Measurements from ENCODE around the gene CDX1.

Gene CDX1

GRCh38 chr5:150166650-150167511 is at the start of gene CDX1:
Gene CDX1 (plus strand): TSS chr5:150166778. CDS start chr5:150166877, 99 bp downstream.
- no peak for DNase-seq (ENCODE audit: low read depth)

DNA sequence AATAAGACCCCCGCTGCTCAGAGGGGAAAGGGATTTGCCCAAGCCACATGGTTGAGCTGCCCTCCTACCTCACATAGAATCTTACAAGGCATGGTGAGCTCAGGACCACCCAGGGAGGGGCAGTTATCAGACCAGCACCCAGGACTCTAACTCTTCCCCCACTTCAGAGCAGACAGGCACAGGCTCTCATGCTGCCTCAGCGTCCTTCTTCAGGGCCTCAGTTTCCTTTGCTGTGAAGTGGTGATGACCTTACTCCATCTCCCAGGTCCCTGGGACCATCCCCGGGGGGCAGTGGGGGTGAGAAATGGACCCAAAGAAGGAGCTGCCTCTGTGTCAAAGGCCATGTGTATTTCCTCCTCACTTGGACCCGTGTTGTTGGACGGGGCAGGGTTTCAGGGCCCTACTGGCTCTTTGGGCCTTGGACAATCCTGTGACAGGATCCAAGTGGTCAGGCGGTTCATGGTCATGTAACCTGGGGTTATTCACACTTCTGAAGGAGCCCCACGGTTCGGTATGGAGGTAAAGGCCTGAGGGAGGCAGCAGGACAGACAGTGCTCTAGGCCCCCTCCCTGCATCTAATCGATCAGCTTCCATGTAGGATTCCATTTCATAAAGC is 48.5 kb upstream of the CDX1 start:
- DNase-seq (ENCODE audit: low read depth) = no peak

GRCh38 chr5:150118561-150119229 is 47.9 kb upstream of the CDX1 start:
- DNase-seq (ENCODE audit: low read depth) = no peak

GRCh38 chr5:150119421-150120061 is 47.0 kb upstream of the CDX1 start:
- no peak for DNase-seq (ENCODE audit: low read depth)

- no peak for DNase-seq (ENCODE audit: low read depth)
Observed at GRCh38 chr5:150120062-150120441, 46.5 kb upstream of the CDX1 start.

DNA sequence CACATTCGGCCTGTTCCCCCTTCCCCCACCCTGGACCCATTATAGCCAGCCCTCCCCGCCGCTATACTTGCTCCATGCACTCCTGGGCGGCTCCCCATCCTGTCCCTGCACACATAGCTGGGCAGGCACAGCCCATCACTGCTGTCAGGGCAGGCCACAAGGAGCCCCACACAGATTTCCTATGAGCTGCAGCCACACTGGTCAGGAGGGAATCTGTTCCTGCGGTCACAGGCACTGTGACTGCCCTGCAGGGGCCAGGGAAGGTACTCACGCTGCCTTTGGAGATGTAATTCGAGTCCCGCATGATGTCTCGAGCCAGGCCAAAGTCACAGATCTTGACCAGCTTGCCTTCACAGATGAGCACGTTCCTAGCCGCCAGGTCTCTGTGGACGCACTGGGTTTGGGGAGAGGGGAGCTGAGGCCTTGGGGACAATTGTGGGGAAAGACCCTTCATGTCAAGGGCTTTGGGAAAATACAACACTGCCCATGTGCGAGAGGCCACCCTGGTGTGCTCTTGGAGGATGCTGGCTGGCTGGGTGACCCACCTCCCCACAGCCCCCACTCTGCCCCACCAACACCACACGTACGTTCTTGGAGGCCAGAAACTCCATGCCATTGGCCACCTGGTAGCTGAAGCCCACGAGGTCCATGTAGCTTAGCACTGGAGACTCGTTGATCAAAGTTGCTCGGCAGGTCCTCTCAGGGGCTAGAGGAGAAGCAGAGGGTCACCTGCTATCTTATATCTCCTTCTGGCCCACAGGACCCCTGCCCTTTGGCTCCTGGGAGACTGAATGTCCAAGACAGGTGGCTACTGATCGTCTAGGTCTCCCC is 45.7 kb upstream of the CDX1 start:
- no peak for DNase-seq (ENCODE audit: low read depth)

GRCh38 chr5:150121448-150122157 is 45.0 kb upstream of the CDX1 start:
- DNase-seq (ENCODE audit: low read depth) = no peak

GRCh38 chr5:150122158-150122510 is 44.4 kb upstream of the CDX1 start:
- no peak for DNase-seq (ENCODE audit: low read depth)

- DNase-seq (ENCODE audit: low read depth) = no peak
Observed at GRCh38 chr5:150122536-150123481, 43.8 kb upstream of the CDX1 start.

DNA sequence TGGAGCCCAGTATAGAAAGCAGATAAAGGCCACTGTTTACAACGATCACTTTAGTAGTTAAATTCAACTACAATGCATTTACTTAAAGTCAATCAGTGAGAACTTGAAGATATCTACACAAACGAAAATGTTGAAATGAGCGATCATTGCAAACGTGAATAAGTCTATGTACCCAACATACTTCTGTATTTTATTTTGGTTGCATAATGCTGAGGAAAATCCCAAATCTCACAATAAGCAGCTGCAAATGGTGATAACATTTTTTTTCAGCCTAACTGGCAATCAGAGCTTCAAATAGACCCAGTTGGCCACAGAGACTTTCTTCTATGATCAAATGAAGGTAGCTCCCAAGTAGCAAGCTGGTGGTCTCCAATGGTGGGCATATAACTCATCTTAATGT is 43.0 kb upstream of the CDX1 start:
- no peak for DNase-seq (ENCODE audit: low read depth)

- DNase-seq (ENCODE audit: low read depth) = no peak
Observed at GRCh38 chr5:150124111-150124557, 42.4 kb upstream of the CDX1 start.

DNA sequence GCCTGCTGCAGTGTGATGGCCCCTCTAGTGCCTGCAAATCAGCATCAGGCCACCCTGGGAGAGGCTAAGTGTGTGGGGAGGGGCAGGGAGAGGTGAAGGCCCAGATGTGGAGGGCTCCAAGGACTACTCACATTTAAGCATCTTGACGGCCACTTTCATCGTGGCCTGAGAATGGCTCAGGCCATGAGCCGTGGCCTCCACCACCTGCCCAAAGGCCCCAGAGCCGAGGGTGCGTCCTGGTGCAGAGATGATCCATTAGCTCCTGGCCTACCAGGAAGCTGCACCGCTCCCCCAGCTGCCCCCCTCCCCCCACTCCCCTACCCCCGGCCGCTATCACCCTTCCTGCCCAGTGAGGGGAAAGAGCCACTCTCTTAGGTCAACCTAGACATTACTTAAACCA is 42.0 kb upstream of the CDX1 start:
- no peak for DNase-seq (ENCODE audit: low read depth)

DNA sequence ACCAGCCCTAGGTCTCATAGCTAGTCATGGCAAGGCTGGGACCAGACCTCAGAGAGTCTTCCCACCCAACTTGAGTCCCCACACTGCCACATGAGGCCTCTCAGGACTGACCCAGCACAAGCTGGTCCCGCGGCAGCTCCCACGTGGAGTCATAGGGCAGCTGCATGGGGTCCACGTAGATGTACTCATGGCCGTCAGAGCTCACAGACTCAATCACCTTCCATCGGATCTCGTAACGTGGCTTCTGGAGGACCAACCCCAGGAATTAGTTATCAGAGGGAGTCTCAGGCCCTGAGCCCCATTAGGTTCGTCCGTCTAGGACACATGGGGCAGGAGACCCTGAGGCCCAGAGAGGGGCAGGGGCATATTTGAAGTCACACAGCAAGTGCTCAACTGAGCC is 41.2 kb upstream of the CDX1 start:
- DNase-seq (ENCODE audit: low read depth) = no peak

DNA sequence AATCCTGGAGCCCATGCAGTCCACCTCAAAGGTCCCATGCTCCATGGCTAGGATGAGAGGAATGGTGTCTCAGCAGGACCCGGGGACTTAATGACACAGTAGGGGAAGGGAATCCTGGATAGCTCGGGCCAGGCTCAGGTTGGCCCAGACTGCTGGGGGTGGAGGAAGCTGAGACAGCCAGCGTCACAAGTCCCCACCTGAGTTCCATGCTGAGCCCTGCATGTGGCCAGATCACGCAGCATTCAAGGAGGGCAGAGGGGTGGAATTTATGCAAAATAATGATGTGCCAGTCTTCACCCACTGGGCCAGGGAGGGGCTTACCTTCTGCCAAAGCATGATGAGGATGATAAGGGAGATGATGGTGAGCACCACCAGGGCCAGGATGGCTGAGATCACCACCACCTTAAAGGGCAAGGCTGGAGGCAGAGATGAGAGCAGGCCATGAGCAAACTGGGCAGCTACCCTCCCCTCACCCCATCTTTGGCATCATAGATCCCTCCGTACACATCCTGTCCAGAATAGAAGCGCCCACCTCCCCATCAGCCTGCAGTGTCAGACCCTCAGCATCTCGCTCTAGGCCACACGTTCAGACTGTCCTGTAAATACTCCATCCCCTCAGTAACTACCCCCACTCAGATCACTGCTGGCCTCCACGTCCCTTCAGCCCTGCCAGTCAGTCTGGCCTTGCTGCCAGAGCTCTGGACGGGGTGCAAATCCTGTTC is 40.2 kb upstream of the CDX1 start:
- no peak for DNase-seq (ENCODE audit: low read depth)

DNA sequence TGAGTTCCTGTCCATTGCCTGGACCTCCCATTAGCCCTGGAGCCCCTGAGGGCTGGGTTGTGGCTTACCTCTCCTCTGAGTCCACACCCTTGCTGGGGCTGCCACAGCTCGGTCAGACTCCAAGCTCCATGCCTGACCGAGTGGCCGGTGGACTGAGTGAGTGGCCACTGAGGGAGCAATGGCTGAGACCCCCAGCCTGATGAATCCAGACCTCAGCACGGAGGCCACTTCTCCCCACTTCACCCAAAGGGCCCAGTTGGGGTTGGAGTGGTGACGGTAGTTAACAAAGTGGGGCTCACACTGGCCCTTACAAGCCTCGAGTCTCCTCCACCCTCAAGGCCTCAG is 39.7 kb upstream of the CDX1 start:
- no peak for DNase-seq (ENCODE audit: low read depth)

GRCh38 chr5:150129454-150129812 is 37.1 kb upstream of the CDX1 start:
- DNase-seq (ENCODE audit: low read depth) = no peak

DNA sequence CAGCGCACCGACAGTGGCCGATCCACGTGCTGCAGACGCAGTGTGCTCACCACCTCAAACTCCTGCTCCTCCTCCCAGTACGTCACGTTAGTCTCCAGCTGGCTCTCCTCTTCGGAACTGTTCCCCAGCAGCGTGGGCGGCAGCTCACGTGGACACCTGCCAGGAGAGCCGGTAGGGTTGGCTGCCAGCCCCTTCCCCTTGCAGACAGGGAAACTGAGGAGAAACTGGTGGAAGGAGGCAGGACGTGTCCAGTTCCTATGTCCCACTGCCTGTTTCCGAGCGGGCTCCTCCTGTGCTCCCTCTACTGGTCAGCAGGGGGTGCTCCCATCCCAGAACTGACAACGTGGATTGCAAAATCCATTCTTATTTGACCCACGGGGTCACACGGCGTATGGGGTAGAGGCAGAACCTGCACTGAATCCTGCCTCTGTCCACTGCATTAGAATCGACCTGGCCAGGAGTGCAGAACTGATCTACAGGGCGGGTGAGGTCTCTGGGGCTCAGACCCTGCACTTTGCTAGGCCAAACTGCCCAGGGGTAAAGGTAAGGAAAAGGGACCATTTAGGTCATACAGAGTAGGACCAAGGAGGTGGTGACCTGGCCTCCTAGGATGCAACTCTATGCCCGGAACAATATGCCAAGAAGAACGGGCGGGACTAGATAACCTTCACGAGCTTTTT is 36.6 kb upstream of the CDX1 start:
- peak; percentile 67 for DNase-seq (ENCODE audit: low read depth)

DNA sequence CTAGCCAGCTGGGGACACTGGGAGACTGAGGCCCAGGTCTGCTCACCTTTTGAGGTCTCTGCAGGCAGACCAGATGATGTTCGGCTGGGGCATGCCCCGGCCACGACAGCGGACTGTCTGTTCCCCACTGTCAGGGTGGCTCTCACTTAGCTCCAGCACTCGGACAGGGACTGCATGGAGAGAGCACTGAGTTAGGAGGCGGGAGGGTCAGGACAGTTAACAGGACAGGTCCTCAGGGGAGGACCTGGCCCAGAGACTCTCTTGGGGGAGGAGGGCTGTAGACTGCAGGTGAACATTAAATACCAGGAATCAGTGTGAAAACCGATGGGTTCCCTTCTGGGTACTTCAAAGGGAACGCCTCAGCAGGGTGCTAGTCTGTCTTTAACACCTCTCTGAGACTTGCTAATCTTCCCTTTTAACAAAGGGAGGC is 36.1 kb upstream of the CDX1 start:
- DNase-seq (ENCODE audit: low read depth) = no peak

DNA sequence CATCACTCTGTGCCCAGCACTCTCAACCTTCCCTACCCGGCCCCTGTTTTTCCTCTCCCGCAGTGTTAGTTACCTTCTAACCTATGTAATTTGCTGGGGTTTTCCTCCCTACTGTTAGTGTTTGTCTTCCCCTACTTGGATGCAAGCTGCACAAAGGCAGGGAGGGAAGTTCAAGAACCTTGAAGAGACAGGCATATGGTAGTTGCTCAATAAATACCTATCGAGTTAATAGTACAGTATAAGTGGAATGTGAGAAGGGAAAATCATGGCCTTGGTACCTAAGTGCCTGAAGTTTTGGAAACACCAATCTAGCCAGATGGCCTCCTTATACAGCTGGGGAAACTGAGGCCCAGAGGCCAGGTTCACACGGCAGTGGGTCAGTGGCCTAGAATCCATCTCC is 35.1 kb upstream of the CDX1 start:
- no peak for DNase-seq (ENCODE audit: low read depth)
